GM20000 (cell line): ENCODE results near the gene ATP6V0C.

ENCODE experiments used
- DNase-seq: peaks from one replicate; pipeline ENCODE4 v3.0.0; 2012; ENCODE audit warnings: low spot score
- CTCF ChIP-seq: IDR thresholded peaks from 2 replicates; pipeline ENCODE4 v1.5.1; 2012; ENCODE audit warnings: mild to moderate bottlenecking, control low read depth; ENCODE audit errors: extremely low read depth, missing control alignments

ATP6V0C gene

GRCh38 chr16:2496223-2497115 is 17.3 kb upstream of the ATP6V0C start:
- no peak for DNase-seq
- TF ChIP-seq CTCF, result no peak

DNA sequence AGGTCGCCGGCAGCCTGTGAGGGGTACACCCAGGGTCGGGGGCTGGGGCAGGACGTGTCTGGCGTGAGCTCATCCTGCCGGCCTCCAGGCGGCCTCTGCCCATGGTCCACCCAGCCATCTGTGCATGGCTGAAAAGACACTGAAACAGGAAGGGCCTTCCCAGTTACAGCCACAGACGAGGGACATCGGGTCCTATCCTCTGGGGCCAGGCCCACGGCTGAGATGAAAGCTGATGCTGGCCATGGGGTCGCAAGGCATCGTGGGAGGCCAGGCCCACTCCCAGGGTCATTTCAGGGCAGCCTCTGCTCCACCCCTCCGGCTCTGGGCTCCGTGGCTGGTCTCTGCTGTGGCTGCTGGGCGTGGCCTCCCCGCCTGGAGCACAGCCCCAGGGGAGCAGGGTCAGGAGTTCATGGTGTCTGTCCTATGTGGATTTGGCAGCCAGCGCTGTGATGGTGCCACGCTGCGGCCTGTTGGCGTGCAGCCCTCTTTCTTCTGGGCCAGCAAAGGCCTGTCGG is 16.6 kb upstream of the ATP6V0C start:
- TF ChIP-seq CTCF, result no peak
- no peak for DNase-seq

GRCh38 chr16:2497695-2498484 is 15.9 kb upstream of the ATP6V0C start:
- no peak for DNase-seq
- TF ChIP-seq CTCF, result no peak

GRCh38 chr16:2498531-2499253 is 15.1 kb upstream of the ATP6V0C start:
- TF ChIP-seq CTCF, result no peak
- no peak for DNase-seq

- no peak for DNase-seq
- no peak for TF ChIP-seq CTCF
These were observed 14.3 kb upstream of the ATP6V0C start for GRCh38 chr16:2499454-2499853.

- no peak for TF ChIP-seq CTCF
- DNase-seq, result no peak
These were observed 13.8 kb upstream of the ATP6V0C start for GRCh38 chr16:2499890-2500429.
